Osteocyte (in vitro differentiated cells): ENCODE results near the gene DLG5. TPM values are rescaled to one million over a fixed set of nuclear protein-coding genes. Genes with fewer than 3 reads are reported as not detected.

Experiments
- DNase-seq: peaks from one replicate; pipeline ENCODE4 v3.0.0; 2021; ENCODE audit warnings: mixed read lengths; ENCODE audit not compliant: unreplicated experiment; ENCODE audit errors: extremely low spot score
- H3K27ac Mint-ChIP-seq: one replicate; pipeline ENCODE4 v1.8.0; 2021; ENCODE audit warnings: mild to moderate bottlenecking, mixed read lengths; ENCODE audit not compliant: unreplicated experiment
- H3K27me3 Mint-ChIP-seq: one replicate; pipeline ENCODE4 v1.8.0; 2021; ENCODE audit warnings: mixed read lengths; ENCODE audit not compliant: unreplicated experiment
- H3K36me3 Mint-ChIP-seq: one replicate; pipeline ENCODE4 v1.8.0; 2021; ENCODE audit warnings: mixed read lengths; ENCODE audit not compliant: unreplicated experiment
- H3K4me1 Mint-ChIP-seq: one replicate; pipeline ENCODE4 v1.8.0; 2021; ENCODE audit warnings: mixed read lengths; ENCODE audit not compliant: unreplicated experiment
- H3K4me3 Mint-ChIP-seq: one replicate; pipeline ENCODE4 v1.8.0; 2021; ENCODE audit warnings: mild to moderate bottlenecking, moderate library complexity, mixed read lengths; ENCODE audit not compliant: unreplicated experiment
- H3K9me3 Mint-ChIP-seq: one replicate; pipeline ENCODE4 v1.8.0; 2021; ENCODE audit warnings: mixed read lengths; ENCODE audit not compliant: unreplicated experiment
- total RNA-seq: library from RNA; stranded (reverse); gene quantifications from 2 replicates; pipeline ENCODE4 v1.2.1, GENCODE V29; 2021
- TF ChIP-seq, protein P1 (sequence below): fragments of 200-600 bp; sonication (generic); IDR thresholded peaks from 2 replicates; pipeline ENCODE4 v1.5.0; 2021; ENCODE audit warnings: antibody characterized with exemption, mild to moderate bottlenecking, moderate library complexity

The DLG5 gene
- total RNA-seq, 1 donor from 2014 or later = 69.8 TPM

DNA sequence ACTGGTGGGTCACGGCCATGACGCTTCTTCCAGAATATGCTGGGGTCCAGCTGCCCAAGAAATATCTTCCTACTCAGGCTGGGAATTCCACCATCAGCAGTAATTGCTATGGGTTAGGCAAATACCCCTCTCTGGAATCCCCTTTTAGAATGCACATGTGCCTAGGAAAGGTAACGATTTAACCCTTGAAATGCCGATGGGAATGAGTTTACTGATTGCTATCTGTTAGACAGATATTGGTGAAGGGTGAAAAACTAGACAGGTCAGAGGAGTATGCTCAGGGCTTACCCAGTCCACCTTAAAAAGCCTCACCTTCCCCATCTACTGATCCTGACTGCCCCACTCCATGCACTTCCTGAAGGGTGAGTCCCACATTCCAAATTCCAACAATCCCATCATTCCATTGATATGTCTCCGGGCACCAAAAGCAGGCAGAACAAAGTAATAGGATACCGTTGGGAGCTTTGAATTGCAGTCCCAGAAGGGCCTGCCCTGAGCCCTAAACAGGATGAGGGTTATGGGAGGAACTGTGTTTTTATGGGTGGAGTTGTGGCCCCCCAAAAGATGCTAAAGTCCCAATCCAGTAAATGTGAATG is 59.3 kb downstream of the DLG5 start:
- TF ChIP-seq, protein P1, sequence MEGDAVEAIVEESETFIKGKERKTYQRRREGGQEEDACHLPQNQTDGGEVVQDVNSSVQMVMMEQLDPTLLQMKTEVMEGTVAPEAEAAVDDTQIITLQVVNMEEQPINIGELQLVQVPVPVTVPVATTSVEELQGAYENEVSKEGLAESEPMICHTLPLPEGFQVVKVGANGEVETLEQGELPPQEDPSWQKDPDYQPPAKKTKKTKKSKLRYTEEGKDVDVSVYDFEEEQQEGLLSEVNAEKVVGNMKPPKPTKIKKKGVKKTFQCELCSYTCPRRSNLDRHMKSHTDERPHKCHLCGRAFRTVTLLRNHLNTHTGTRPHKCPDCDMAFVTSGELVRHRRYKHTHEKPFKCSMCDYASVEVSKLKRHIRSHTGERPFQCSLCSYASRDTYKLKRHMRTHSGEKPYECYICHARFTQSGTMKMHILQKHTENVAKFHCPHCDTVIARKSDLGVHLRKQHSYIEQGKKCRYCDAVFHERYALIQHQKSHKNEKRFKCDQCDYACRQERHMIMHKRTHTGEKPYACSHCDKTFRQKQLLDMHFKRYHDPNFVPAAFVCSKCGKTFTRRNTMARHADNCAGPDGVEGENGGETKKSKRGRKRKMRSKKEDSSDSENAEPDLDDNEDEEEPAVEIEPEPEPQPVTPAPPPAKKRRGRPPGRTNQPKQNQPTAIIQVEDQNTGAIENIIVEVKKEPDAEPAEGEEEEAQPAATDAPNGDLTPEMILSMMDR = no peak
- DNase-seq = no peak
- Mint-ChIP-seq H3K9me3 (no peaks in the 10 kb centered on the region), H3K4me1 (peaks cover 32% of the 10 kb centered on the region), H3K27ac (no peak overlapping the region), H3K4me3 (no peak overlapping the region), H3K27me3 (no peaks in the 10 kb centered on the region), H3K36me3 (peaks cover 9% of the 10 kb centered on the region)

DNA sequence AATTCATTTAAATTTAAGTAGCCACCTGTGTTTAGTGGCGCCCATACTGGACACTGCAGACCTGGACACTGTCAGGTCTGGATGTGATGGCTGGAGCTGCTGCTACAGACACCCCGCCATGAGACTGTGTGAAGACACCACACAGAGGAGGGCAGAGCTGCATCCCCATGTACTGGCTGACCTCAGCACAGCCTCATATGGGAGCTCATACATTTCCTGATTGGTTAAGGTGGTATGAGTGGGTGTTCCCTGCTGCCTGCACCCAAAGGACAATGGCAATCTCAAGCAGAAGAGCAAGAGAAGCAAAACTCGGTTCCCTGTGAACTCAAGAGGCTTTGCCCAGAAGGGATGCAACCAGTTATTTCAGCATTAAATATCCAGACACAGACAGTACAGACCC is 60.0 kb downstream of the DLG5 start:
- Mint-ChIP-seq H3K4me3 (no peak overlapping the region), H3K4me1 (peaks cover 27% of the 10 kb centered on the region), H3K9me3 (no peaks in the 10 kb centered on the region), H3K27me3 (no peaks in the 10 kb centered on the region), H3K27ac (no peak overlapping the region), H3K36me3 (peaks cover 9% of the 10 kb centered on the region)
- DNase-seq = no peak
- TF ChIP-seq, protein P1 = no peak

DNA sequence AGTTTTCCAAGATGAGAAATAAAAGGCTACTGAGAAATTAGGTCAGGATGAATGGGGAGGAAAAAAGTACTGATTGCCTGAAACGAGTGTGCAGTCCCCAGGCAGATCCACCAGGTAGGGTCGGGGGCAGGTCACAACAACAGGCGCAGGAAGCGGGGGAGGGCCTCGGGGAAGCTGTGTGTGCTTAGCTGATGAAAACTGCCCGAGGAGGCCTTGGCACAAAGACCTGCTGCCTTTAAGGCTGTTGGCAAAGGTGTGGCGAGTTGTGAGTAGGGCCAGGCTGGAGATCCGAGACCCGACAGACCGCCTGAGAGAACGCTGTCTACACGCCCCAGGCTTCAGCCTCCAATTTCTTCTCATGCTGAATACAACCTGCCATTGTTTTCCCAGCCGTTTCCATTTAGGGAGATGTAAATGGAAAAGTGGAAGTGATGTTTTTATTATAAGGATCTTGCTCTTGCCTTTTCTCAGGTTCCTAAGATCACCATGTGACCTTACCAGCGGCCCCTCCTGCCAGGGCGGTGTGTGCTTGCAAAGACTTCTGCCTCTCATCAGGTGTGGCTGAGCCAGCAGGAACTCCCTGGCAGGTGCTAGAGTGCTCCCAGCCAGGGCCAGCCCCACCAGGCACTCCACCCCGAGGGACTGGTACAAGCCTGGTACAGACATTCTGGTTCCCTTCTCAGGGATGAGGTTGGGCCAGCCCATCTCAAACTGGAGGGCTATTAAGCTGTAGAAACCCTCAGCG is 60.8 kb downstream of the DLG5 start:
- H3K27me3 Mint-ChIP-seq = no peaks in the 10 kb centered on the region
- H3K4me1 Mint-ChIP-seq = peaks cover 27% of the 10 kb centered on the region
- H3K9me3 Mint-ChIP-seq = no peaks in the 10 kb centered on the region
- H3K27ac Mint-ChIP-seq = no peak overlapping the region
- peaks cover 9% of the 10 kb centered on the region for H3K36me3 Mint-ChIP-seq
- no peak for DNase-seq
- TF ChIP-seq, protein P1 = no peak
- no peak overlapping the region for H3K4me3 Mint-ChIP-seq

DNA sequence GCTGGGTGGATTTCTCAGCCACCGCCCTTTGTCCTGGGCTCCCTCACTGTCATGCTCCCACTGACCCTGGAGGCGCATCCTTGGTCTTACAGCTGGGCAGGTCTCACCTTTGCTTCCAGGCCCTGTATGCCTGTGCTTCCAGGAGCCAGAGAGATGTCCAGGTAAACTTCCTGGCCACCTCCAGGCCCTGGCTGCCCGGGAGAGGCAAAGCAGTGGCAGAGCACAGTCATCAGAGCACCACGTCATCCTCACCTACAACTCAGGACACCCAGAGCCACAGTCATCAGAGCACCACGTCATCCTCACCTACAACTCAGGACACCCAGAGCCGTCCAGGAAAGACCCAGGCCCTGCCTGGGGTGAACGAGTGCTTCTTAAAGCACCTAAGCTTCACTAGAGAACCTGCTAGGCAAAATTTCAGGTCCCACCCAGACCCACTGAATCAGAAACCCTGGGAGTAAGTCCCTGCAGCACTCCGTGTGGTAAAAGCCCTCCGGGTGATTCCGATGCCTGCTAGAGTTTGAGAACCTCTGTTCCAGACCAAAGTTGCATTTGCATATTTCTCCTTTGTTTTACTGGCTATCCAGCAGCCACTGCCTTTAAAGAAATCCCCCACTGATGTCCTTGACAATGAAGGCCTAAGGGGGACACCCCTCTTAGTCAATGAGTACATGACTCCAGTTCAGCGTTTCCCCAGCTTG is 62.3 kb downstream of the DLG5 start:
- Mint-ChIP-seq H3K27me3 (no peaks in the 10 kb centered on the region), H3K4me1 (peaks cover 23% of the 10 kb centered on the region), H3K36me3 (peaks cover 9% of the 10 kb centered on the region), H3K4me3 (no peak overlapping the region), H3K27ac (no peak overlapping the region), H3K9me3 (no peaks in the 10 kb centered on the region)
- TF ChIP-seq, protein P1 = no peak
- DNase-seq = no peak

DNA sequence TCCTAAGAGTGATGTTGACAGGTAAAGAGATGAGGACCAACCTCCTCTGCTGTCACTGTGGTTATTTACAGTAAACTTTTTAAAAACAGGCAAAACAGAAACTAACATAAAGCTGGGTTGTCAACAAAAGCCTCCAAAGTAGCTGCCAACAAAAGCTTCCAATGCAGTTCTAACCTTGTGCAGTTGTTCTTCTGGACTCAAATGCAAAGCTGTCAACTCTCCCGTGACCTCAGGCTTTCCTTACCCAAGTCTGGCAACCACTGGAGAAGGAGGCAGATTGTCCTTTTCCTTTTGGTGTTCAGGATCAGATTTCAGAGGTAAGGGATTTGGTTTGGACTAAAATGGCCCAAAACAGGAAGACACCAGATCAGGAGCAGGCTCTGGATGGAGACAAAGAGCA is 63.1 kb downstream of the DLG5 start:
- H3K27me3 Mint-ChIP-seq = no peaks in the 10 kb centered on the region
- no peak overlapping the region for H3K27ac Mint-ChIP-seq
- TF ChIP-seq, protein P1 = no peak
- DNase-seq = no peak
- peaks cover 9% of the 10 kb centered on the region for H3K36me3 Mint-ChIP-seq
- H3K4me1 Mint-ChIP-seq = peaks cover 23% of the 10 kb centered on the region
- H3K9me3 Mint-ChIP-seq = no peaks in the 10 kb centered on the region
- no peak overlapping the region for H3K4me3 Mint-ChIP-seq
